HepG2 (cell line): ENCODE results near the gene TUT7. TPM values are rescaled to one million over a fixed set of nuclear protein-coding genes. Genes with fewer than 3 reads are reported as not detected.

ENCODE experiments used
- ATAC-seq: fragments of 200-7000 bp; cut with Tn5 transposase; 3 replicates; pipeline ENCODE4 v1.9.1; 2020; ENCODE audit warnings: mild to moderate bottlenecking, moderate library complexity
- BruUV-seq: library from RNA; stranded (reverse); fragments of 400-500 nt; replicated peaks from 2 replicates; lab custom pipeline; 2021; lab: Mats Ljungman, UMichigan
- CTCF ChIA-PET: fragments of 300-600 bp; formaldehyde crosslinking; extraction: SDS; loops from one replicate; lab custom pipeline; 2021; ENCODE audit warnings: low total read pairs, inconsistent platforms, low intra/inter-chr PET ratio; lab: Yijun Ruan, JAX
- POLR2A ChIA-PET: fragments of 350-600 bp; sonication (Branson Sonifier 250); formaldehyde crosslinking; loops from one replicate; lab custom pipeline; 2020; ENCODE audit warnings: antibody characterized with exemption, inconsistent platforms; lab: Yijun Ruan, JAX
- DNase-seq: peaks from one replicate; pipeline ENCODE4 v3.0.0-alpha.2; 2015; ENCODE audit warnings: low spot score
- FAIRE-seq: peaks from 3 replicates; lab custom pipeline; 2011; peaks lifted over from hg19 to GRCh38; lab: Jason Lieb, UNC
- H2AFZ ChIP-seq: one replicate; pipeline ENCODE4 v1.6.1; 2011; ENCODE audit warnings: low read length, inconsistent platforms
- H3K27ac ChIP-seq: fragments of 300-600 bp; 3 replicates; pipeline ENCODE4 v1.8.0; 2011; ENCODE audit warnings: mixed run types, mild to moderate bottlenecking, mixed read lengths, low read length, inconsistent platforms; ENCODE audit not compliant: insufficient read depth; ENCODE audit errors: extremely low read length
- H3K27me3 ChIP-seq, 2 experiments: fragments of 200-600 bp in 1 of 2; 2 replicates in 1 of 2; 3 replicates in 1 of 2; pipeline versions ENCODE4 v1.6.0 to v1.8.0; 2011; ENCODE audit warnings: low read length in 2 of 2, mild to moderate bottlenecking in 2 of 2, moderate library complexity in 2 of 2, inconsistent platforms in 1 of 2; ENCODE audit not compliant: insufficient read depth in 2 of 2, control insufficient read depth in 1 of 2
- H3K36me3 ChIP-seq, 2 experiments: fragments of 200-600 bp in 1 of 2; replicated peaks in 1 of 2; 2 replicates in 1 of 2; 3 replicates in 1 of 2; pipeline versions ENCODE4 v1.5.1 to v1.8.0; 2011; ENCODE audit warnings: low read length in 2 of 2, inconsistent platforms in 1 of 2; ENCODE audit not compliant: insufficient read depth in 2 of 2, control insufficient read depth in 1 of 2
- H3K4me1 ChIP-seq: 2 replicates; pipeline ENCODE4 v1.5.1; 2012; ENCODE audit warnings: low read length, inconsistent platforms; ENCODE audit not compliant: insufficient read depth
- H3K4me2 ChIP-seq: 2 replicates; pipeline ENCODE4 v1.6.0; 2011; ENCODE audit warnings: low read depth, low read length, inconsistent platforms
- H3K4me3 ChIP-seq, 3 experiments: fragments of 200-600 bp in 1 of 3; sonication (generic), shearing (Covaris generic) in 1 of 3; replicated peaks in 1 of 3; 2 replicates each; pipeline ENCODE4 v1.5.1; 2011 to 2016; ENCODE audit warnings: low read length in 3 of 3, inconsistent platforms in 2 of 3, low read depth in 2 of 3, mild to moderate bottlenecking in 2 of 3, control low read depth in 1 of 3, mixed read lengths in 1 of 3; ENCODE audit not compliant: insufficient read depth in 1 of 3
- H3K79me2 ChIP-seq: one replicate; pipeline ENCODE4 v1.6.1; 2011; ENCODE audit warnings: low read length, inconsistent platforms; ENCODE audit not compliant: insufficient read depth
- H3K9ac ChIP-seq: 2 replicates; pipeline ENCODE4 v1.6.0; 2011; ENCODE audit warnings: mild to moderate bottlenecking, low read depth, low read length, inconsistent platforms; ENCODE audit not compliant: insufficient read depth
- H3K9me3 ChIP-seq: 2 replicates; pipeline ENCODE4 v1.5.1; 2012; ENCODE audit warnings: mild to moderate bottlenecking, low read length
- H4K20me1 ChIP-seq: 2 replicates; pipeline ENCODE4 v1.6.0; 2011; ENCODE audit warnings: inconsistent platforms, mild to moderate bottlenecking, low read length, moderate library complexity; ENCODE audit not compliant: insufficient read depth
- AHR ChIP-seq: IDR thresholded peaks from 2 replicates; pipeline ENCODE4 v1.6.1; 2018; ENCODE audit warnings: missing genetic modification reagents, missing compliant biosample characterization
- EZH2 ChIP-seq: conservative IDR thresholded peaks from 2 replicates; pipeline ENCODE4 v1.6.1; 2012; ENCODE audit warnings: mild to moderate bottlenecking, low read depth, low read length, moderate library complexity
- GABPB1 ChIP-seq: IDR thresholded peaks from 2 replicates; pipeline ENCODE4 v1.6.1; 2016; ENCODE audit warnings: mild to moderate bottlenecking, missing genetic modification reagents, moderate library complexity, missing compliant biosample characterization
- HNF4A ChIP-seq: sonication (generic); formaldehyde crosslinking; IDR thresholded peaks from 2 replicates; pipeline ENCODE4 v1.4.0; 2020; ENCODE audit warnings: missing genetic modification reagents
- KMT2B ChIP-seq: IDR thresholded peaks from 2 replicates; pipeline ENCODE4 v1.6.1; 2016; ENCODE audit warnings: missing genetic modification reagents, missing compliant biosample characterization
- MAF1 ChIP-seq: sonication (generic); formaldehyde crosslinking; IDR thresholded peaks from 2 replicates; pipeline ENCODE4 v1.5.0; 2020; ENCODE audit warnings: missing genetic modification reagents, borderline replicate concordance
- NR0B2 ChIP-seq: sonication (generic); formaldehyde crosslinking; IDR thresholded peaks from 2 replicates; pipeline ENCODE4 v1.4.0; 2020; ENCODE audit warnings: mild to moderate bottlenecking, missing genetic modification reagents
- SOX13 ChIP-seq, 3 experiments: fragments of 450-650 bp in 1 of 3; sonication (generic) in 1 of 3; formaldehyde crosslinking in 1 of 3; IDR thresholded peaks in 2 of 3; conservative IDR thresholded peaks in 1 of 3; 2 replicates each; pipeline versions ENCODE4 v1.5.0 to v1.6.1; 2016 to 2020; ENCODE audit warnings: antibody characterized with exemption in 1 of 3, mild to moderate bottlenecking in 1 of 3, missing compliant biosample characterization in 1 of 3, missing genetic modification reagents in 1 of 3, moderate library complexity in 1 of 3
- YEATS2 ChIP-seq: sonication (generic); formaldehyde crosslinking; IDR thresholded peaks from 2 replicates; pipeline ENCODE4 v1.4.0; 2020; ENCODE audit warnings: missing genetic modification reagents, borderline replicate concordance
- ZFP1 ChIP-seq: IDR thresholded peaks from 2 replicates; pipeline ENCODE4 v1.6.1; 2016
- ZFP41 ChIP-seq: sonication (generic); formaldehyde crosslinking; IDR thresholded peaks from 2 replicates; pipeline ENCODE4 v1.4.0; 2020; ENCODE audit warnings: mild to moderate bottlenecking, missing genetic modification reagents, borderline replicate concordance
- ZNF281 ChIP-seq: sonication (generic); formaldehyde crosslinking; IDR thresholded peaks from 2 replicates; pipeline ENCODE4 v1.4.0; 2020; ENCODE audit warnings: missing genetic modification reagents, borderline replicate concordance
- ZNF430 ChIP-seq: sonication (generic); formaldehyde crosslinking; IDR thresholded peaks from 2 replicates; pipeline ENCODE4 v1.9.0; 2021; ENCODE audit warnings: mild to moderate bottlenecking, missing genetic modification reagents
- ZNF501 ChIP-seq: sonication (generic); formaldehyde crosslinking; IDR thresholded peaks from 2 replicates; pipeline ENCODE4 v1.5.1; 2020; ENCODE audit warnings: mild to moderate bottlenecking, moderate library complexity, missing genetic modification reagents
- whole genome bisulfite sequencing: methylation state at CpG from one replicate; pipeline ENCODE4 v1.1.6; 2017; ENCODE audit warnings: low lambda C conversion rate; 5-methylcytosine and 5-hydroxymethylcytosine counted together
- in situ Hi-C: cut with HindIII; loops from 2 replicates; pipeline ENCODE4 v1.10.0; 2017; ENCODE audit warnings: low pct_unique_long_range_greater_than_20kb; ENCODE audit not compliant: extremely low pct_ligation_motif_present
- intact Hi-C: fragments of 100-400 bp; cut with micrococcal nuclease; formaldehyde crosslinking; loops from one replicate; pipeline ENCODE4 v1.10.0; 2022; ENCODE audit not compliant: unreplicated experiment
- polyA plus RNA-seq, 8 experiments: library from polyadenylated mRNA; depleted of rRNA in 3 of 8; stranded (reverse) in 7 of 8; unstranded in 1 of 8; fragments of >200 nt; fragmentation: Illumina TruSeq in 4 of 8; extraction: Trizol in 4 of 8; gene quantifications; 2 replicates each; pipeline versions ENCODE4 v1.2.1 to v1.2.3, GENCODE V29; 2011 to 2016; ENCODE audit warnings: low read depth in 4 of 8, missing spikeins in 1 of 8, mixed read lengths in 1 of 8; ENCODE audit not compliant: insufficient read depth in 1 of 8
- total RNA-seq, 5 experiments: library from RNA; depleted of rRNA; stranded (reverse); fragments of >200 nt; fragmentation: Illumina TruSeq; extraction: Trizol; gene quantifications; 2 replicates each; pipeline ENCODE4 v1.2.3, GENCODE V29; 2016; ENCODE audit warnings: low read depth in 1 of 5
- TF ChIP-seq, protein P1 (sequence below): IDR thresholded peaks from 2 replicates; pipeline ENCODE4 v1.6.1; 2016; ENCODE audit warnings: missing compliant biosample characterization, missing genetic modification reagents, borderline replicate concordance
- TF ChIP-seq, protein P2 (sequence below): sonication (generic); formaldehyde crosslinking; IDR thresholded peaks from 2 replicates; pipeline ENCODE4 v1.5.1; 2020; ENCODE audit warnings: missing genetic modification reagents, mild to moderate bottlenecking, borderline replicate concordance

TUT7 gene
- total and polyA plus RNA-seq, 2 of the 13 experiments (the other 11 are each of a cell fraction or from before 2014, with no cell fraction given): 12.0 to 19.4 TPM

DNA sequence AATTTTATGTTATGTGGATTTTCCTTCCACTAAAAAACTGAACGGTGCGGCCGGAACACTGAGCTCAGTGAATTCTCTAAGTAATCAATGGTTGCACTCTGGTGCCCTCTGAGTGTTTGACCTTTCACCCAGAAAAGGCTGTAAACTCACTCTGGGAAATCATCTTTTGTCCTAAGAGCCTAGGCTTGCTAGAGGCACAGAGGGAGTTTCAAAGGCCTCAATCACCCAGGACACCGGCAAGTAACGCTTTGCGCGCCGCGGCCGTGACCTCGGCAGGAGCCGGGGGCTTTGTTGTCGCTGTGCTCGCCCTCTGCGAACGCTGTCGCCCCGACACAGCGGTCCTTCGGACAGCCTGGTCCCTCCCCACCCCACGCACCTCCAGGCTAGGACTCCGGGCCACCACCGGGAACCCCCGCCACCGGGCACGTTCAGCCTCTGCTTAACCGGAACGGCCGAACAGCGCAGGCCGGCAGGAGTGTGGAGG is 72.6 kb downstream of the TUT7 start (continued):
- TF ChIP-seq SOX13 (IDR thresholded peaks at IDR 0.05) (no peak), SOX13 (CRISPR knock-in tag; conservative IDR thresholded peaks at IDR 0.05 in 1 of 2, IDR thresholded peaks at IDR 0.05 in 1 of 2) (no peak; a peak in 1 of 4 replicates), MAF1 (CRISPR knock-in tag) (peak; percentile 63; the same call in 1 of the 2 replicates), ZNF281 (CRISPR knock-in tag) (peak; percentile 17; the same call in 1 of the 2 replicates), HNF4A (peak; percentile 23; the same call in 1 of the 2 replicates)
- TF ChIP-seq, protein P1, sequence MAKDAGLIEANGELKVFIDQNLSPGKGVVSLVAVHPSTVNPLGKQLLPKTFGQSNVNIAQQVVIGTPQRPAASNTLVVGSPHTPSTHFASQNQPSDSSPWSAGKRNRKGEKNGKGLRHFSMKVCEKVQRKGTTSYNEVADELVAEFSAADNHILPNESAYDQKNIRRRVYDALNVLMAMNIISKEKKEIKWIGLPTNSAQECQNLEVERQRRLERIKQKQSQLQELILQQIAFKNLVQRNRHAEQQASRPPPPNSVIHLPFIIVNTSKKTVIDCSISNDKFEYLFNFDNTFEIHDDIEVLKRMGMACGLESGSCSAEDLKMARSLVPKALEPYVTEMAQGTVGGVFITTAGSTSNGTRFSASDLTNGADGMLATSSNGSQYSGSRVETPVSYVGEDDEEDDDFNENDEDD: peak; percentile 13; the same call in 1 of the 2 replicates

DNA sequence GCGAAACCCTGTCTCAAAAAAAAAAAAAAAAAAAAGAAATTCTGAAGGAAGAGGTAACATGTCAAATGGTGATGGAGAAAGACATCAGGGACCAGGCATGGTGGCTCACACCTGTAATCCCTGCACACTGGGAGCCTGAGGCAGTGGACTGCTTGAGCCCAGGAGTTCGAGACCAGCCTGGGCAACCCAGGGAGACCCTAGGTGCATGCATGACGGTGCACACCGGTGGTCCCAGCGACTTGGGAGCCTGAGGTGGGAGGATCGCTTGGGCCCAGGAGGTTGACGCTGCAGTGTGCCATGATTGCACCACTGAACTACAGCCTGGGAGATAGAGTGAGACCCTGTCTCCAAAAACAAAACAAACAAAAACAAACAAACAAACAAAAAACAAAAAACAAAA is 73.6 kb downstream of the TUT7 start:
- Histone ChIP-seq H3K27ac (no peak overlapping the region), H3K79me2 (peaks cover 57% of the 10 kb centered on the region), H4K20me1 (peaks cover 24% of the 10 kb centered on the region), H3K4me3 (peak overlapping the region in 2 of 3 experiments; percentile 69 to 86; a peak in 1 of 6 replicates), H3K27me3 (no peaks in the 10 kb centered on the region), H2AFZ (no peak overlapping the region), H3K4me1 (peaks cover 36% of the 10 kb centered on the region), H3K4me2 (peak overlapping the region; percentile 79), H3K9ac (no peak overlapping the region), H3K9me3 (no peaks in the 10 kb centered on the region), H3K36me3 (peaks cover 2 to 7% of the 10 kb centered on the region in 2 experiments; a peak in 1 of 5 replicates)
- BruUV-seq: no TSS peak
- DNase-seq (no peak), FAIRE-seq (no peak), ATAC-seq (no peak)
- in situ Hi-C loops: loop anchor here (10.0 kb wide), 1 partner anchor 336 kb away; the partner anchor contains the start of gene NAA35
- ChIA-PET POLR2A (no interaction called here), CTCF (no interaction called here)
- intact Hi-C loops: loop anchor here (5.0 to 10.0 kb wide), 2 partner anchors 124 to 188 kb away; no protein-coding TSS in a partner anchor
- 98% methylated on average over 7 of the region's 7 CpGs for WGBS
- TF ChIP-seq GABPB1 (CRISPR knock-in tag): no peak
- TF ChIP-seq, protein P2, sequence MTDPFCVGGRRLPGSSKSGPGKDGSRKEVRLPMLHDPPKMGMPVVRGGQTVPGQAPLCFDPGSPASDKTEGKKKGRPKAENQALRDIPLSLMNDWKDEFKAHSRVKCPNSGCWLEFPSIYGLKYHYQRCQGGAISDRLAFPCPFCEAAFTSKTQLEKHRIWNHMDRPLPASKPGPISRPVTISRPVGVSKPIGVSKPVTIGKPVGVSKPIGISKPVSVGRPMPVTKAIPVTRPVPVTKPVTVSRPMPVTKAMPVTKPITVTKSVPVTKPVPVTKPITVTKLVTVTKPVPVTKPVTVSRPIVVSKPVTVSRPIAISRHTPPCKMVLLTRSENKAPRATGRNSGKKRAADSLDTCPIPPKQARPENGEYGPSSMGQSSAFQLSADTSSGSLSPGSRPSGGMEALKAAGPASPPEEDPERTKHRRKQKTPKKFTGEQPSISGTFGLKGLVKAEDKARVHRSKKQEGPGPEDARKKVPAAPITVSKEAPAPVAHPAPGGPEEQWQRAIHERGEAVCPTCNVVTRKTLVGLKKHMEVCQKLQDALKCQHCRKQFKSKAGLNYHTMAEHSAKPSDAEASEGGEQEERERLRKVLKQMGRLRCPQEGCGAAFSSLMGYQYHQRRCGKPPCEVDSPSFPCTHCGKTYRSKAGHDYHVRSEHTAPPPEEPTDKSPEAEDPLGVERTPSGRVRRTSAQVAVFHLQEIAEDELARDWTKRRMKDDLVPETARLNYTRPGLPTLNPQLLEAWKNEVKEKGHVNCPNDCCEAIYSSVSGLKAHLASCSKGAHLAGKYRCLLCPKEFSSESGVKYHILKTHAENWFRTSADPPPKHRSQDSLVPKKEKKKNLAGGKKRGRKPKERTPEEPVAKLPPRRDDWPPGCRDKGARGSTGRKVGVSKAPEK (CRISPR knock-in tag): no peak
- TF ChIP-seq YEATS2 (CRISPR knock-in tag): no peak
- no peak for TF ChIP-seq EZH2
- no peak for TF ChIP-seq KMT2B (CRISPR knock-in tag)
- TF ChIP-seq NR0B2 (CRISPR knock-in tag): no peak
- TF ChIP-seq ZFP41 (CRISPR knock-in tag): no peak
- no peak for TF ChIP-seq ZNF501 (CRISPR knock-in tag)
- TF ChIP-seq ZNF430: no peak
- no peak for TF ChIP-seq ZFP1 (CRISPR knock-in tag)
- no peak for TF ChIP-seq AHR
